HG02759 (cell line): Measurements from ENCODE around the gene PDCL2.

Source experiments
- ATAC-seq: cut with Tn5 transposase; IDR thresholded peaks from one replicate; pipeline ENCODE4 v1.9.1; 2021; ENCODE audit warnings: mild to moderate bottlenecking, moderate library complexity; ENCODE audit not compliant: unreplicated experiment

Gene PDCL2

GRCh38 chr4:55540271-55540670 lies 51.8 kb downstream of the PDCL2 start:
- no peak for ATAC-seq

GRCh38 chr4:55539658-55540057 lies 52.4 kb downstream of the PDCL2 start:
- no peak for ATAC-seq

- ATAC-seq = no peak
These were observed 53.5 kb downstream of the PDCL2 start for GRCh38 chr4:55538531-55538930.

GRCh38 chr4:55534306-55534705 lies 57.7 kb downstream of the PDCL2 start:
- ATAC-seq = no peak

GRCh38 chr4:55530691-55531090 lies 61.4 kb downstream of the PDCL2 start:
- ATAC-seq = no peak

- no peak for ATAC-seq
These were observed 61.9 kb downstream of the PDCL2 start for GRCh38 chr4:55530167-55530566.

GRCh38 chr4:55528491-55528890 lies 63.6 kb downstream of the PDCL2 start:
- ATAC-seq = no peak

- ATAC-seq = no peak
These were observed 67.0 kb downstream of the PDCL2 start for GRCh38 chr4:55524844-55525571.

GRCh38 chr4:55518442-55518841 lies 73.6 kb downstream of the PDCL2 start:
- ATAC-seq = no peak

- ATAC-seq = peak; percentile 73
These were observed 74.4 kb downstream of the PDCL2 start for GRCh38 chr4:55517526-55518229.

GRCh38 chr4:55512922-55513571 lies 79.0 kb downstream of the PDCL2 start:
- no peak for ATAC-seq

GRCh38 chr4:55512077-55512476 lies 80.0 kb downstream of the PDCL2 start:
- ATAC-seq = no peak

- ATAC-seq = no peak
These were observed 81.4 kb downstream of the PDCL2 start for GRCh38 chr4:55510685-55511084.

- ATAC-seq = no peak
These were observed 82.8 kb downstream of the PDCL2 start for GRCh38 chr4:55509266-55509665.

- no peak for ATAC-seq
These were observed 84.4 kb downstream of the PDCL2 start for GRCh38 chr4:55507612-55508011.
